ENCODE results near the gene EVA1A.

EVA1A gene, protein sequence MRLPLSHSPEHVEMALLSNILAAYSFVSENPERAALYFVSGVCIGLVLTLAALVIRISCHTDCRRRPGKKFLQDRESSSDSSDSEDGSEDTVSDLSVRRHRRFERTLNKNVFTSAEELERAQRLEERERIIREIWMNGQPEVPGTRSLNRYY

DNA sequence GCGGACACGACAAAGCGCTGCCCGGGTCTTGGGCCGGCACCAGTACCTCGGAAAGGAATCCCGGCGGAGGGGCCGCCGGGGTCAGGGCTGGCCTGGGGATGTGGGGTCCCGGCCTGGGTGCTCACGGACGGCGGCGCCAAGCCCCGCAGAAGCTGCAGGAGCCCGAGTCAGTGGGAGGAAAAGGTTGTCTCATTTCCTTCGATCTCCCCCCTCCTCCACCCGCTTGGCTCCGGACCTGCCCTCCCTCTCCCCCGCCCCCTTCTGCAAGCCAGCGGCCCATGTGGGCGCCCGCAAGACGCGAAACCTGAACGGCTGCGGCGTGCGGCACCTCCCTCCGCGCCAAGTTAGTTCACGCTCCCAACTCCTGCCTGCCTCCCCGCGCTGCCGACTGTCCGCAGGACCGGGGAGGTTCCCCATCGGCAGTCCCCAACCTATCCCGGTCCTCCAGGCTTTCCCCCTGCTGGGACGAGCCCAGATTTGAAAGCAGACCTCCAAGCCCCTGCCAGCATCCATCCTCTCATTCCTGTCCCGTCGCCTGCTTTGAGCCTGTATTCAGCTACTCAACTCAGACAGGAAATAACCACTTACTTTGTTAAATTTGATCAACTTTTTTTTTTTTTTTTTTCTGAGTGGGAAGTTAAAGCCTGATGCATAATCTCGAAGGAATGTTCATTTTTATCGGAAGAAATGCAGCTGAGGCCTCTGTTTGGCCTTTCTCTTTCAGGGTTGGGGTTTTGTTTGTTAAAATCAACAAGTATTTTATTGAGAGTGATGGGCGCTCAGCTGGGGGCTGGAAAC, at the start of gene EVA1A:
Gene EVA1A, minus strand, starts transcription at position 172 of the 798 bp plus-strand sequence. CDS start 42,799 bp downstream, outside the sequence.
- no peak for DNase-seq (ENCODE audit: low read depth)

GRCh38 chr2:75609937-75610508, 49.3 kb upstream of the EVA1A start:
- no peak for DNase-seq (ENCODE audit: low read depth)

DNA sequence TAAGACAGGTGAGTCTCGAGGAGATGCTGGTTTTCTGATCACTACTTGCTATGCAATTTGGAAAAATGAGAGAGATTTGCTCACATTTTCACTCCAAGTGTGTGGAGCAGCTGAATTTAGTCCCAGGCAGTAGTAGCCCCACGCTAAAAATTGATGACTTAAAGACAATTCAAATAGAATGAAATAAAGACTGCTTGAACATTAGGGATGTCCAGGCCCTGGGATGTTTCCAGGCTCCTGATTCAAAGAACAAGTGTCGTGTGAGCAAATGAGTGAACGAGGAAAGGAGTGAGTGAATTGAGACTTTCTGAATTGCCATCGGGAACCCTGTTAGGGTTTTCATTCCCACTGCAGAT, 48.6 kb upstream of the EVA1A start:
- no peak for DNase-seq (ENCODE audit: low read depth)

DNA sequence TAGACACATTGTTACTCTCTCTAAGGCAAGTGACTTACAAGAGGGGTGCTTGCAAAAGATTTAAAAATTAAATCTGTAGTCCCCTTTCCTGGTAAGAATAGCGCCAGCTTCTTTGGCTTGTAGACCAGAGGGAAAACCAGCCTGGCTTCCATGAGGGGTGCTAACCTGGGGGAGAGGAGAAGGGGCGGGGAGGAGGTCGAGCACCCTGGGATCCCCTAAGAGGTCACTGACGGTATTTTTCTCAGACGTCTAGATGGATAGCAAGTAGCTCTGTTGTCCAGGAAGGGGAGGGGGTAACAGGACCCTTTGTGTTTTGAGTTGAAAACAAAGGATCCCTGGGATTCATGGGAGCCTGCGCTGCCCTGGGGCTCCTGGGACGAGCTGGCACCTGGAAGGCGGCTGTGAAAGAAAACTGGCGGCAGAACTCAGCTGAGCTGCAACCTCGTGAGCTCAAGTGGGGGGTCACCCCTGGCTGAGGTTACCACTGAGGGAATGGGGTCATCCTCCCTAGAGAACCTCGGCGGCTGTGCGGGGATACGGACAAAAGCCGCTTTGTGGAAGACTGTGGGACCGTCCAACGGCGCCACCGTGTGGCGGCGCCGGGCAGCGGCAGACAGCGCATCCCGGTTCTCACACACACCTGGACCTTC, 48.1 kb upstream of the EVA1A start:
- DNase-seq (ENCODE audit: low read depth): peak; percentile 4

DNA sequence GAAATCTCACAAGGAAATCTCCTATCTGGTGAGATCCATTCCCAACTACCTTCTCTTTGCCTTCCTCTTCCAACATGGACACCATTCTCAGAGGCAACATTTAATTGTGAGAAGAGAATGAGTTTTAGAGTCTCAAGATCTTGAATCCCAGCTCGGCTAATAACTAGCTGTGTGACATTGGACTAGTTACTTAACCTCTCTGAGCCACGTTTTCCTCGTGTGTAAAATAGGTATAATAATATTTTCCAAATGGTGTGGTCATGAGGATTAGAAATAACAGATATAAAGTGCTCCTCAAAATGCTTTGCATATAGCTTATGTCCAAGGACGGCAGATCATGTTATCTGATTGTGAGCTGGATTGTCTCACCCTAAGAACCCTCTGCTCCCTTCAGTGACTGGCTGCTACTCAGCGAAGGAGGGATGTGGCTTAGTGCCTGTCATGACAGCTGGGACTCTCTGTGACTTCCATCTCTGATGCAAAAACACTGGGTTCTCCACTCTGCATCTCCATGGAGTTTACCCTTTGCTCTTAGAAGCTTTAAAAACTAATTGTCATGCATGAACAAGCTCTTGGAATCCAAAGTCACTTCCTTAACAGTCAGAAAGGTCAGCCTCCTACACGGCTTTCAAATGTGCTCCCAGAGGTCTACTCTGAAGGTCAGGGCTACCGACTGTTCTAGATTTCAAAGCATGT, 47.4 kb upstream of the EVA1A start:
- no peak for DNase-seq (ENCODE audit: low read depth)

- DNase-seq (ENCODE audit: low read depth): no peak
These were observed 46.7 kb upstream of the EVA1A start for GRCh38 chr2:75607400-75607798.

DNA sequence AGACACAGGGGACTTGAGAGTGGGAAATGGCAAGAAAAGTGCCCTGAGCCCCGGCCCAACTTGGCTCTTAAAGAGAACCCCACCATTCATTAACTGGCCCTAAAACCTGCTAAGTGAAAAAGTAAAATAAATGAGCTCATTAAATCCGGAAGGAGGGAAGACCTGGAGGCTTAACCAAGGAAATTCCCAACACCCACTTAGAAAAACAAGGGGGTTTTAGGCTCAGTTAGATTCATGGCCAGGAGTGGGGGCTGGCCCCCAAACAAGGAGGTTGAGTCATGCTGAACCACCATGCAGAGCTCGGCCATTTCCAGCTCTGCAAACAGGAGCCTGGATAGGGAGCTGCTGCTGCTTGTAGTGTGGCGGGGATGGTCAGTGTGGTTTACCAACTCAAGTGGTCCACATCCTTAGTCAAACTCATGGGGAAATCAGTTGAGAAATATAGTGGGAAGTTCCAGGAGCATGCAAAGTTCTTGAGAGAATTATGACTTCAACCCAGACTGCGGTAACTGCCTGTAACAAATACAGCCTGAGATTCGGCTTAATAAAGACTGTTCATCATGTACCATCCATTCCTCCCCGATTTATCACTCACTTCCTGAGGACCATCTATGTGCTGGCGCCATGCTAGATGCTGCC, 46.1 kb upstream of the EVA1A start:
- DNase-seq (ENCODE audit: low read depth): no peak

DNA sequence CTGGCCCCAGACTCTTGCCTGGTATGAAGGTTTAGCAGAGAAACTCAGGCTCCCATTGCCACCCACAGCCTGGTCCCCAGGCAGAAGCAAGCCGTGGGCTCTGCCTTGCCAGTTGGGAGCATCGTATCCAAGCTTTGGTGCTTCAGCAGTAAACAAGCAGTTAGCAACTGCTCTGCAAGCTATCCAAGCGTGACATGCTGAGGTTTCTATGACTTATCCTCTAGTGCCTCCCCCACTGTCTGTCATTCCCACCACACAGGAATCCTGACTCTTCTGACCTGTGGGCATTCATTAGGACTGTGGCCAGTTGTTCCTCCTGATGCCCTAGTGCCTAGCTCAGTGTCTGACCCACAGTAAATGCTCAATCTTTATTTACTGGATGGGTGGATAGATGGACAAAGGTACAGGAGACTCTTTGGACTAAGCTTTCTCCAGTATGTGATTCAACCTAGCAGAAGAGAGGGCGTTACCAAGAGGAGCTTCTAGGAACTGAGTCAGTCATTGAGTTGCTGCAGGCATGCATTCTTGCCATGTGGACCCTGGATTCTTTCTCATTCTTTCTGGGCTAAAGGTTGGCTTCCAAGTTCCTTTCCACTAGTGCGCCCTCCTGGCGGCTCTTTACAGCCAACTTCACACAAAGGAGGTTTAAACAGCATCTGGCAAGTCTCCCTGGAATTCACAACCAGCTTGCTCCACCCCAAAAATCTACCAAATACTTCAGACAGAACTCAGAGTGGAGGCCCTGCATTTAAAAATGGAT, 45.2 kb upstream of the EVA1A start:
- no peak for DNase-seq (ENCODE audit: low read depth)

- DNase-seq (ENCODE audit: low read depth): no peak
These were observed 43.7 kb upstream of the EVA1A start for GRCh38 chr2:75604484-75604883.

GRCh38 chr2:75603477-75603876, 42.7 kb upstream of the EVA1A start:
- no peak for DNase-seq (ENCODE audit: low read depth)

DNA sequence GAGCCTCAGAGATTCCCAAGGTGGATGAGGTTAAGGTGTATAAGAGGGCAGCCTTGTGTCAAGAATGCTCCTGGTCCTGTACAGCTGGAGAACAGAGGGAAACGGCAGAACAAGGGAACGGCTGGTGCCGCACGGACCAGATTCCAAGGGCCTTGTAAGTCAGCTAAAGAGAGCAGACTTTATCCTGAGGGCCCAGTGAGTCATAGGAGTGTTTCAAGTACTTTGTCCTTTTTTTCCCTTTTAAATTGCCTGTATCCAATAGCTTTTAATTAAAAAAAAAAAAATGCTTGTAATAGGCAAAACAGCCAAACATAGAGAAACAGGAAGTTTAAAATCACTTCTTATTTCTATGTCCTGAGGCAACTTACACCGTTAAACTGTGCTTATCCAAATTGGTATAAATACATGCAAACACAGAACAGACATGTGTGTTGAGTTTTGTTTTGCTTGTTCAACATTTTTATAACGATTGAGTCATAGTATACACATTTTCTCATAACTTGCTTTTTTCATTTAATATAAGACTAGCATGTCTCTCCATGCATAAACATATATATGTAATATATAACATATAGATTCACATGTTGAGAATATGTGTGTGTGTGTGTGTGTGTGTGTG, 42.1 kb upstream of the EVA1A start:
- no peak for DNase-seq (ENCODE audit: low read depth)

DNA sequence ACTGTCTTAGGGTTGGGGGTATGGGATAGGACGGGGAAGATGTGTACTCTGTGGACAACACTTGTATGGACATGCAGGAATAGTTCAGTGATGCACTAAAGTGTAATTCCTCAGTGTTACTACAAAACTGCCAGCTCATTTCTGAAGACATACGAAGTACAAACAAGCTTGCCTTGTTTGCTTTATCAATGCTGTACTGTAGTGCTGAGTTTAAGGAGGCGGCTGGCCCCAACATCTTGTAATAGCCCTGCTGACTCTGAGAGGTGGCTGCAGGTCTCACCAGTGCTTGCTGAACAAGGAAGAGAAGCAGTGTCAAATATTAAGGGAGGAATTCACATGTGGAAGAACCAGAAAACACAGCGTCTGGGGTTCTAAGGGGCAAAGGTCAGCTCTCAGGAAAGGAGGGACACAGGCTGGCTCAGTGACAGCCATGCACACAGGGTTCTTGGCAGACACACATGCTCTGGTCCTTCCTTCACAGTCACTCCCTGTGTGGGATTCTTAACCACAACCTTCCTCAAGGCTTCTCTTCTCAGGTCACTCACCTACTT, 39.8 kb upstream of the EVA1A start:
- DNase-seq (ENCODE audit: low read depth): no peak

DNA sequence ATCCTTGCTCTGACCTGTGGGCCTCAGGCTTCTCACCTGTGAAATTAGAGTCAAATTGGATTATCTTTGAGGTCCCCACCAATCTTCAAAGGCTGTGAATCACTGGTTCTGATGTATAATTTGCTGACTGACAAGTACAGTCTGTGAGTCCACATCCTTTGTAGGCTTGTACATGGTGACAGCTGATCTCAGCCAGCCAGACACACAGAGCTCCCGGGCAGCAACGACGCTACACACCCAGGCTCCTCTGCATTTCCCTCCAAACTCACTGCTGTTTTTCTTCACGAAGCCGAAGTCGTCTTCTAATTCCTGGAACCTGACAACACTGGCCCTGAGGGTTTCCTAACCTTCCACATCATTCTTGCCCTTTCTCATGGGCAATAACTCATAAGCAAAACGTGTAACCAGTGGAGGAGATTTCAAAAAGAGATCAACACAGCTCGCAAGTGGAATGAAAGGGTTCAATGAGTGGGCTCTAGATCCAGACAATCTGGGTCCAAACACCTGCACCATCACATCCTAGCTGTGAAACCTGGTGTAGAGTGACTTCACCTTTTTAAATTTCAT, 37.9 kb upstream of the EVA1A start:
- no peak for DNase-seq (ENCODE audit: low read depth)

DNA sequence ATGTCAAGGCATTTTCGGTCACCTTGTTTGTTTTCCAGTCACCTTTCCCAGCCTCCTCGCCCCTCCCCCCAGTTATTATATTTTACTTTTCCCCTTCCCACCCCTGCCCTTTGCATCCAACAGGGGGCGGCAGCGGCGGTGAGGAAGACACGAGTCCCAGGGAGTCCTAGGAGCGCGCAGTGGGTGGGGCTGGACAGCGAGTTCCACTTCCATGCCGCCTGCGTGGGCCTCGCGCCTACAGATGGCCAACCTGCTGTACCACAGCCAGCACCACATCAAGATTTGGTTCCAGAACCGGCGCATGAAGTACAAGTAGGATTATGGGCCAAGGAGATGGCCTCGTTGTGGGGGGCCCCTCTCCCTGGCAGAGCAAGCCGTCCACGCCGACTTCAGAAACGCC, 37.2 kb upstream of the EVA1A start:
- DNase-seq (ENCODE audit: low read depth): no peak

DNA sequence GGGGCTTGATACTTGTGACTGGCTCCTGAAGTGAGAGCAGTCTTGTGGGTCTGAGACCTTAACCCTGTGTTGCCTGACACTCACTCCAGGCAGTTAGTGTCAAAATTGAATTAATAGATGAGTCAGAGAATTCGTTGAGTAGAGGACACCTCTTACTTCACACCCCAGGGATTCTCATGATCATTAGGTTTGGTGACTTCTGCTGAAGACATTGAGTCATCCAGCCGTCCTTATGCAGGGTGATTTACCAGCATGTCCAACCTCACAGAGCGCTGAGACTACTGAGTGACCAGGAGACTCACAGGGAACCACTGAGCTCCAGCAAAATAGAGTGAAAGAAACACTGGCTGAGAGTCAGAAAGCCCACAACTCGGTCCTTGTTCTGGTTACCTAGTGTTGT, 36.0 kb upstream of the EVA1A start:
- DNase-seq (ENCODE audit: low read depth): no peak

DNA sequence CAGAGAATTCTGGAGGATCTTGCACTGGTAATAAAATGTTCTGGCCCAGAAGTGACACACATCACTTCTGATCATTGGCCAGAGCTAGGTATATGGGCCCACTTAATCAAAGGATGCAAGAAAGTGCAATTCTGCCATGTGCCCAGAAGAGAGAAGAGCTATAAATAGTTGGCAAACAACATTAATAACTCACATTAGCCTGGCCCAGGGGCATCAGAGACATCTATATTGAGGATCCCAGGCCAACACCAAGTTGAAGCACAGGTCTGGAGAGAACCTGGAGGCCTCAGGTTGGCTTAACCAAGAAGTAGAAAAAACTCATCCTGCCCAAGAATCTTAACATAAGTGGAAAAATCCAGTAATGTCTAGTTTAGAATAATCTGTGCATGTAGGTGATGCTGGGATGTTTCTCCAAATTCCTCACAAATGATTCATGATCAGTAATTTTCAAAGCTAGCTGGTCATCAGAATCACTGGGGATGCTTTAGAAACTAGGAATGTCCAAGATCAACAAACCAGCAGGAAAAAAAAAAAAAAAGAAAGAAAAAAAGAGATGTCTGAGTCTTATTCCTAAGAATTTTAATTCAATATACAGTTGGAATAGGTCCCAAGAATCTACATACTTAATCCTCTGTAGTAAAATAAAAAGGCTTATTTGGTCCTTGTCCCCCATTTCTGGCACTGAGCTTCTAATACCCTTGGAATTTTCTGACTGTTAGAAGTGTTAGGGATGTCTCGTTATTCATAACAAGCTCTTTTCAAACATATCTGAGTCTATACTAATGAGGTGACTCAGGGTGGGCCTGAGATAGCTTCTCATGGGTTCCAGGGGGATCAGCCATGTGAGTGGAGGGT, 35.0 kb upstream of the EVA1A start:
- no peak for DNase-seq (ENCODE audit: low read depth)

GRCh38 chr2:75594596-75594995, 33.9 kb upstream of the EVA1A start:
- no peak for DNase-seq (ENCODE audit: low read depth)

- no peak for DNase-seq (ENCODE audit: low read depth)
These were observed 32.1 kb upstream of the EVA1A start for GRCh38 chr2:75592888-75593287.

DNA sequence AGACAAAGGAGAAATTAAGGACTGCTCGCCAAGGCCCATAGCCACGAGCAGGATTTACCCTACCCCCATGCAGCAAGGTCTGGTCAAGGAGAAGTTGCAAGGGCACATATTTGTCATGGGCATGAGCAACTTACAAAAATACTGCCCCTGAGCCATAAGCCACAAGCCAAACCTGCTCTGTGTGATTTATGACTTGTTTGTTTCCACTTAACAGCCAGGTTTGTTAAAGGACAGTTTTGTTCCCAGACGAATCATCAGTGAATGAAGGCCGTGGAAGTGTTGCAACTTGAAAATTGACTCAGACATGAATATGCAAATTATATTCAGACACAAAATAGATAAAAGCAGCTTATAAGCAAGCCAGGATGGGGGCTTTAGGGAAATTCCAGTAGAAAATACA, 31.3 kb upstream of the EVA1A start:
- DNase-seq (ENCODE audit: low read depth): no peak

Data from stimulated activated CD4-positive, alpha-beta T cell treated with anti-CD3 and anti-CD28 coated beads, Interleukin-2, amount 100 ng/mL, for 4 hours (primary cell).